Heart left ventricle (tissue), 16 donors: ENCODE measurements around the gene MET. TPM values are rescaled to one million over a fixed set of nuclear protein-coding genes. Genes with fewer than 3 reads are reported as not detected.

ENCODE experiments used
- ATAC-seq, 4 donors: fragments of 200-7000 bp; cut with Tn5 transposase; one replicate each; pipeline ENCODE4 v1.9.1; 2020 to 2022; ENCODE audit warnings: moderate library complexity in 4 of 4, mild to moderate bottlenecking in 3 of 4, moderate number of reproducible peaks in 1 of 4
- DNase-seq, 5 donors: peaks; one replicate each; pipeline ENCODE4 v3.0.0-alpha.2; 2020
- H3K27ac ChIP-seq, 12 donors: fragments of 200-600 bp; sonication (generic) in 4 of 12; one replicate each; pipeline versions ENCODE4 v1.5.0 to v1.8.0; 2016 to 2022; ENCODE audit warnings: mild to moderate bottlenecking in 2 of 12
- H3K27me3 ChIP-seq, 9 donors: fragments of 200-600 bp; sonication (generic) in 2 of 9; one replicate each; pipeline versions ENCODE4 v1.5.1 to v1.8.0; 2016 to 2022; ENCODE audit warnings: mild to moderate bottlenecking in 3 of 9
- H3K36me3 ChIP-seq, 9 donors: fragments of 200-600 bp; sonication (generic) in 2 of 9; one replicate each; pipeline versions ENCODE4 v1.5.0 to v1.8.0; 2018 to 2022; ENCODE audit warnings: mild to moderate bottlenecking in 2 of 9
- H3K4me1 ChIP-seq, 12 donors: fragments of 200-600 bp; sonication (generic) in 4 of 12; one replicate each; pipeline versions ENCODE4 v1.5.0 to v1.8.0; 2016 to 2022; ENCODE audit warnings: mild to moderate bottlenecking in 3 of 12
- H3K4me3 ChIP-seq, 12 donors: fragments of 200-600 bp; sonication (generic) in 4 of 12; one replicate each; pipeline versions ENCODE4 v1.5.0 to v1.8.0; 2017 to 2022; ENCODE audit warnings: mild to moderate bottlenecking in 9 of 12, moderate library complexity in 4 of 12
- H3K9me3 ChIP-seq, 12 donors: fragments of 200-600 bp; sonication (generic) in 4 of 12; one replicate each; pipeline versions ENCODE4 v1.5.0 to v1.8.0; 2016 to 2022; ENCODE audit warnings: mild to moderate bottlenecking in 1 of 12
- POLR2A ChIP-seq, 2 donors: fragments of 450-650 bp; IDR thresholded peaks; one replicate each; pipeline ENCODE4 v1.6.1; 2017; ENCODE audit warnings: antibody characterized with exemption in 2 of 2, mild to moderate bottlenecking in 2 of 2, moderate library complexity in 2 of 2
- WGBS, 4 donors: extraction: QIAGEN DNeasy Blood & Tissue Kit in 2 of 4; methylation state at CpG; one replicate each; pipeline versions ENCODE4 v1.1.5 to v1.1.7; 2013 to 2018; 5-methylcytosine and 5-hydroxymethylcytosine counted together
- intact Hi-C, 10 donors: fragments of 100-400 bp; cut with DNase I; formaldehyde crosslinking; loops; one replicate each; pipeline versions ENCODE4 v1.11.1 to v1.14.2; 2022
- polyA plus RNA-seq, 2 donors: library from polyadenylated mRNA; stranded (reverse); fragments of 200-250 nt; gene quantifications; one replicate each; pipeline ENCODE4 v1.2.3, GENCODE V29; 2013
- total RNA-seq, 9 donors: library from RNA; depleted of rRNA in 2 of 9; stranded (reverse); fragments of >200 nt in 2 of 9; fragmentation: NEBNext Ultra II Directional in 3 of 9; extraction: Animal tissue kit (Norgen Biotek cat#: 25700) in 3 of 9; gene quantifications; one replicate each; pipeline versions ENCODE4 v1.1.0 to v1.2.4, GENCODE V29; 2016 to 2023
- TF ChIP-seq, protein P1 (sequence below), 12 donors: fragments of 200-600 bp; sonication (generic) in 4 of 12; IDR thresholded peaks; one replicate each; pipeline versions ENCODE4 v1.5.0 to v1.8.0; 2018 to 2022; ENCODE audit warnings: antibody characterized with exemption in 12 of 12, mild to moderate bottlenecking in 5 of 12
- donor health status: ischemic (EF 13 %, LVEDD 7.1; RV severe dilation, severe dysfunction).
- donor health status: healthy with polysubstance abuse.
- donor health status: DM: no; HTN: yes; CAD: no.
- donor health status: DM: no; HTN: no; CAD: no.
- donor health status: ischemic (EF 25% LVEDD 6.9; RV normal size, moderate dysfunction).
- donor health status: ischemic (EF 25% LVEDD 5.7; RV mildly dilated, moderate dysfunction).
- donor health status: healthy.
- donor health status: DM: yes; HTN: yes; CAD: no.
- donor health status: ischemic (EF 35%, LVEDD 5.7; RV mildly dilated, moderate dysfunction).
- donor health status: nonischemic (EF 11% LVEDD 7.7; RV severe dilation, severe dysfunction).
- donor health status: DM: yes; HTN: yes; CAD: no.
- donor health status: PGD.
- donor health status: ischemic (EF 29% LVEDD 5.4; RV normal size, mild dysfunction).
- donor health status: nonischemic (EF 23%, LVEDD 6.1; RV moderate dilation, normal function).

Gene MET
- total and polyA plus RNA-seq, 11 donors, result 2.4 to 29.7 (median 14.3) TPM

DNA sequence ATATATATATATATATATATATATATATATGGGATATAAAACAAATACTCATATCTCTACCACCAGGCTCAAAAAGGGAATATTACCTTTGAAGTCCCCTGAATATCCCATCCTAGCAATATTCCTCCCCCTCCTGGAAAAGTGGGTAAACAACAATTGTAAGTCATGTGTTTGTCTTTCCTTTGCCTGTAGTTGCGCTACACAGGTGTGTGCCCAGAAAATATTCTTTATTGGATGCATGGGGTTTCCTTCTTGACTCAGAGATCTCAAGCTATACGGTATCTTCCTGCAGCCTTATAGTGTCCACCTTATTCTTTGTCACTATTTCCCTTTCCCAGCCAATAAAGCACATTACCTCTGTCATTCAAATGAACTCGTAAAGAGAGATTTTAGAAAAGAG lies 54.2 kb downstream of the MET start:
- no peaks in the 10 kb centered on the region for H3K27me3 ChIP-seq
- H3K9me3 ChIP-seq, result no peaks in the 10 kb centered on the region
- DNase-seq (no peak), ATAC-seq (no peak)
- no peak overlapping the region for H3K27ac ChIP-seq
- intact Hi-C loops, result no loop called here
- no peaks in the 10 kb centered on the region for H3K36me3 ChIP-seq
- 94 to 98% (median 97%) methylated on average over 3 of the region's 3 CpGs for WGBS, 4 donors
- TF ChIP-seq, protein P1, sequence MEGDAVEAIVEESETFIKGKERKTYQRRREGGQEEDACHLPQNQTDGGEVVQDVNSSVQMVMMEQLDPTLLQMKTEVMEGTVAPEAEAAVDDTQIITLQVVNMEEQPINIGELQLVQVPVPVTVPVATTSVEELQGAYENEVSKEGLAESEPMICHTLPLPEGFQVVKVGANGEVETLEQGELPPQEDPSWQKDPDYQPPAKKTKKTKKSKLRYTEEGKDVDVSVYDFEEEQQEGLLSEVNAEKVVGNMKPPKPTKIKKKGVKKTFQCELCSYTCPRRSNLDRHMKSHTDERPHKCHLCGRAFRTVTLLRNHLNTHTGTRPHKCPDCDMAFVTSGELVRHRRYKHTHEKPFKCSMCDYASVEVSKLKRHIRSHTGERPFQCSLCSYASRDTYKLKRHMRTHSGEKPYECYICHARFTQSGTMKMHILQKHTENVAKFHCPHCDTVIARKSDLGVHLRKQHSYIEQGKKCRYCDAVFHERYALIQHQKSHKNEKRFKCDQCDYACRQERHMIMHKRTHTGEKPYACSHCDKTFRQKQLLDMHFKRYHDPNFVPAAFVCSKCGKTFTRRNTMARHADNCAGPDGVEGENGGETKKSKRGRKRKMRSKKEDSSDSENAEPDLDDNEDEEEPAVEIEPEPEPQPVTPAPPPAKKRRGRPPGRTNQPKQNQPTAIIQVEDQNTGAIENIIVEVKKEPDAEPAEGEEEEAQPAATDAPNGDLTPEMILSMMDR (IDR thresholded peaks at IDR 0.05), result no peak
- no peak for TF ChIP-seq POLR2A (IDR thresholded peaks at IDR 0.05)
- H3K4me3 ChIP-seq, result no peak overlapping the region
- H3K4me1 ChIP-seq, result peaks cover 0 to 17% (median 6%) of the 10 kb centered on the region in 12 donors

DNA sequence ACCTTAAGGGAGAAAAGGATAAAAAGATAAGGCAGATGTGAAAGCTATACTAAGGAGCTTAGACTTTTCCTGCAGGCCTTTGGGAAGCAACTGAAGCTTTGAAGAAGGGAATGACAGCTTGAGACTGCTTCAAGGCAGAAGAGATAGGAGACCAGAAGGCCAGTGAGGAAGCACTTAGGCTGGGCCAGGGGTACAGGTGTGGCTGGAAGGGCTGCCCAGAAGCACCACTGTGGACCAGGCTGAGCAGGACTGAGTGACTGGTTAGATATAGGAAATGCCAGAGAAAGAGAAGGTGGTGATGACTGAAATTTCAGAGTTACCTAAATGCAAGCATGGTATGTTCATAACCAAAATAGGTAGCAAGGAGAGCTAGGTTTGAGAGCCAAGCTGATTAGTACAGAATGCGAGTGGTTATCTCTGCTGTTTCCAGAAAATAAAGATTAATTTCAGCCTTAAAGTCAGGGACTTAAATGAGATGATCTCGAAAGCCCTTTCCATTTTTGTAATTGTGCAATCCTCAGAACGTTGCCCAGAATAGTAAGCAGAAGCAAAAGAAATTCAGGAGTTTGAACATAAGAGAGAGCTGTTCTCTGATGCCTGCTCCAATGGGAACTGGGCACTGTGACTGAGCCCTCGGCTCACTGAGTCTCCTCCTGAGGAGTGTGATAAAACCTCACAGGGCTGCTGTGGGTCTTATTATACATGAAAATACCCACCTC lies 54.9 kb downstream of the MET start:
- TF ChIP-seq POLR2A (IDR thresholded peaks at IDR 0.05), result no peak
- TF ChIP-seq, protein P1 (IDR thresholded peaks at IDR 0.05), result no peak
- no peak overlapping the region for H3K4me3 ChIP-seq
- H3K36me3 ChIP-seq, result no peaks in the 10 kb centered on the region
- no peak for DNase-seq
- peaks cover 0 to 17% (median 6%) of the 10 kb centered on the region in 12 donors for H3K4me1 ChIP-seq
- H3K27me3 ChIP-seq, result no peaks in the 10 kb centered on the region
- WGBS, 4 donors, result 33 to 53% (median 35%) methylated on average over 4 of the region's 4 CpGs
- peak in 3 of 4 donors; percentile 24 to 45 (median 26) for ATAC-seq
- intact Hi-C loops, result no loop called here
- H3K9me3 ChIP-seq, result no peaks in the 10 kb centered on the region
- H3K27ac ChIP-seq, result no peak overlapping the region

GRCh38 chr7:116727432-116728009 lies 55.5 kb downstream of the MET start:
- intact Hi-C loops, result no loop called here
- Histone ChIP-seq H3K27ac (no peak overlapping the region), H3K9me3 (no peaks in the 10 kb centered on the region), H3K36me3 (no peaks in the 10 kb centered on the region), H3K4me1 (peaks cover 0 to 17% (median 6%) of the 10 kb centered on the region in 12 donors), H3K4me3 (no peak overlapping the region), H3K27me3 (no peaks in the 10 kb centered on the region)
- ATAC-seq (peak in 1 of 4 donors; percentile 26), DNase-seq (no peak)
- 67 to 73% (median 69%) methylated on average over 3 of the region's 3 CpGs for WGBS, 4 donors
- no peak for TF ChIP-seq POLR2A (IDR thresholded peaks at IDR 0.05)

DNA sequence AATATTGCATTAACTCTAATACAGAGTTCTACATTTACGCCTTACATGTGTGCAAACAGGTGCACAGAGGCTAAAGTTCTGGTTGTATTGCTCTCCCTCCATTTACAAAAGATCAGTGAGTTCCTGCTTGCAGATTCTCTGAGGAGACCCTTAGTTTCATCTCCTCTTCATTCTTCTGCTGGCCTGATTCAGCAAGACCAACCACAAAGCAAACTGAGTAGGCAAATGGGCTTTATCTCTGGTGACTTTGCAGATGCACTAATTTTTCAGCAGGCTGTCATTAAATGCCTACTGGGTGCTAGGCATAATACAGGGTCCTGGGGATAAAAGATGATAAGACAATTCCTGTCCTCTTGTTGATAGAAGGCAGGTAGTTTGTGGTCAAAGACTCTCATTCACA lies 56.4 kb downstream of the MET start:
- DNase-seq (no peak), ATAC-seq (no peak)
- Histone ChIP-seq H3K4me1 (peaks cover 0 to 17% (median 6%) of the 10 kb centered on the region in 12 donors), H3K27ac (no peak overlapping the region), H3K9me3 (no peaks in the 10 kb centered on the region), H3K4me3 (no peak overlapping the region), H3K27me3 (no peaks in the 10 kb centered on the region), H3K36me3 (no peaks in the 10 kb centered on the region)
- intact Hi-C loops, result no loop called here
- TF ChIP-seq POLR2A (IDR thresholded peaks at IDR 0.05), result no peak
- TF ChIP-seq, protein P1 (IDR thresholded peaks at IDR 0.05), result no peak
- WGBS, 4 donors, result 80 to 97% (median 96%) methylated on average over 1 of the region's 1 CpG
